GM19025 (cell line): ENCODE results near the gene TCAIM.

ENCODE experiments used
- ATAC-seq: cut with Tn5 transposase; IDR thresholded peaks from one replicate; pipeline ENCODE4 v1.9.1; 2021; ENCODE audit warnings: mild to moderate bottlenecking, low read depth, moderate library complexity; ENCODE audit not compliant: unreplicated experiment

Gene TCAIM

DNA sequence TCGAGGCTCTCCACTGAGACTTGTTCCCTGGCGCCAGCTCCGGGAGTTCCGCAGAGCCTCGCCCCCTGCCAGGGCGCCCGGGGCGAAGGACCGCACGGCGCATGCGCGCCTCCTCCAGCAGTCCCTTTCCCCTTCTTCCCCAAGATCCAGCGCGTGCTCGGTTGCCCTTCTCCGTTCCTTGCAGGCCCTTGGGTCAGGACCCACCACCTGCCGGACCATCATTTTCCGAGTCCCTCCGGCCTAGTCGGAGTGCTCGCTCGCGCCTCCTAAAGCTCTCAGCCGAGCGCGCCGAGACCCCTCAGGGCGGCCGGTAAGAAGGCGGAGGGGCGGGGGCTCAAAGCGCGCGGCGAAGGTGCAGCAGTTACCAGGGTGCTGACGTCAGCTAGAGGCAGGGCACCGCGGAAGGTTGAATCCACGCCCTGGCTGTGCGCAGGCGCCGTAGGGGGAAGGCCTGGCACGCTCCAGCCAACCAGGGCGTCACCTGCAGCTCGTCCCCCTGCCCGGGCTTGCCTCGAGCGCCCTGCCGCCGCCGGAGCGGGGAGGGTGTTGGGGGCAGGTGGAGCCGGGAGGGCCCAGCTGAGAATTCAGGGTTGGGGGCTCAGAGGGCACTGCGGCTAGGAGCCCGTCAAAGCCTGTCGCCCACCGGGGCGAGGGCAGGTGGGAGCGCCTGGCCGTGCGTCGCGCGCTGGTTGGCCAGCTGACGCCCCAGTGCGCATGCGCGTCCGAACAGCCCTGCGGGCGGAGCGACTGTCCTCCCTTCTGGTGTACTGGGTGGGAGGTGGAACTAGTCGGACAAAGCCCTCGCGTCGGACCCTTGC lies at the start of gene TCAIM:
Gene TCAIM (plus strand): TSS at position 757 of the 818 bp plus-strand sequence. CDS start 16,017 bp downstream, outside the sequence.
- peak; percentile 94 for ATAC-seq

DNA sequence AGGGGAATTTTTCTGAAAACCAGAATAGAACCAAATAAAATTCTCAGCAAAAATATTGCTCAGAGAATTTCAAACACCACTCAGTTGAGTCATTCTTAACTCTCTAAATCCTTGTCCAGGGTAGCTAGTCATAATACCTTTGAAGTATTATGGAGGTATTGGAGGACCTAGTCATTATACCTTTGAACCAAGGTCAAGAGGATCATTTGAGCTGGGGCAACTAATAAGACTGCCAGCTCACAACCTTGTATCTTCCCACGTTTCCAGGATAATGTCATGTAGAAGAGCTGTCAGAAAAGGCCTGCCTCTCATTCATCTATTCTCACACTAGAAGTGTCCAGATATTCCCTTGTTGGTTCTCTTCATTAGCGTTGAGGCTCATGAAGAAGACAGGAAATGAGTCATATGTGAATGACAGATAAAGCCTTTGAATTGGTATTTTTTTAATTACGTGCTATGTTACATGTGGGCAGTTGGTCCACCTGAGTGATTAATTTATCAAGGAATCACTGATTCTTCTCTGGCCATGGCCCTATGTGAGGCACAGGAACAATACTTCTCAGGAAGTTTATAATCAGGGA lies 48.6 kb upstream of the TCAIM start:
- ATAC-seq, result no peak

DNA sequence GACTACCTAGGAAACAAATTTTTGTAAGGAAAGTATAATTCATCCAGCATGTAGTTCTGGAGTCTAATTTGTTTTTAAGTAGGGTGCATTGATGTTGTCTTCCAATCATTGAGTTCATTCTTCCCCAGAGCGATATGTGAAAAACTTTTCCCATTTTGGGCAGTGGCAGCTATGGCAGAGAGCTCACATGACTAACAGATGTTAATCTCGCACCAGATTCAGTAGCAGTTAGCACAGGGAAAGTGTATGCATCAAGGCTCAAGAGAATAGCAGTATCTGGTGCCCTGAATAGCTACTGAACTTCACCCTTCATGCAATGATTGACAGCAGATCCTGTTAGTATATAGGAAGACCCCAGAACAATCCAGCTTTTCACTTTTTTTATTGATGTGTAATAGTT lies 46.3 kb upstream of the TCAIM start:
- no peak for ATAC-seq

DNA sequence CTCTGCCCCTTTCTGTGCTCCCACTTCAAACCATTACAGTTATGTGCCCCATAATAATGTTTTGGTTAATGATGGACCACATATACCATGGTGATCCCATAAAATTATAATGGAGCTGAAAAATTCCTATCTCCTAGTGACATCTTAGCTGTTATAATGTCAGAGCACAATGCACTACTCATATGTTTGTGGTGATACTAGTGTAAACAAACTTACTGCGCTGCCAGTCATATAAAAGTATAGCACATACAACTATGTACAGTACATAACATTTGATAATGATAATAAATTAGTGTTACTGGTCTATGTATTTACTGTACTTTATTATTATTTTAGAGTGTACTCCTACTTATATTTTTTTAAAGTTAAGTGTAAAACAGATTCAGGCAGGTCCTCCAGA lies 45.6 kb upstream of the TCAIM start:
- no peak for ATAC-seq

GRCh38 chr3:44297255-44297654 lies 41.3 kb upstream of the TCAIM start:
- ATAC-seq, result no peak

DNA sequence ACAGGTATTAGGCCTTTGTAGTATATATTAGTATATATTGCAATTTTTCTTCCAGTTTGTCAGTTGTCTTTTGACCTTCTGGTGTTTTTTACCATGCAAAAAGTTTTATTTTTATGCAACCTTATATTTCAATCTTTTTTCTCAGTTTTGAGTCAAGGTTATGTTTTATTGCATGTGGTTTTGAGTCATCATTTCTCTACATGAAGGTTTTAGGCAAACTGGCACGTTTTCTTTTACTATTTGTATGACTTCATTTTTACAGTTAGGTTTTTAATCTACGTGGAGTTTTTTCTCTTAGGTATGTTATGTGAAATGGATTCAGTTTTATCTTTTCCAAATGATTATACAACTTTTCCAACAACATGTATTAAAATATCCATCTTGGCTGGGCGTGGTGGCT lies 36.8 kb upstream of the TCAIM start:
- ATAC-seq, result no peak

GRCh38 chr3:44309500-44309899 lies 29.1 kb upstream of the TCAIM start:
- ATAC-seq, result no peak

- no peak for ATAC-seq
Measured at GRCh38 chr3:44318891-44319311, 19.7 kb upstream of the TCAIM start.

GRCh38 chr3:44321335-44321734 lies 17.2 kb upstream of the TCAIM start:
- no peak for ATAC-seq

DNA sequence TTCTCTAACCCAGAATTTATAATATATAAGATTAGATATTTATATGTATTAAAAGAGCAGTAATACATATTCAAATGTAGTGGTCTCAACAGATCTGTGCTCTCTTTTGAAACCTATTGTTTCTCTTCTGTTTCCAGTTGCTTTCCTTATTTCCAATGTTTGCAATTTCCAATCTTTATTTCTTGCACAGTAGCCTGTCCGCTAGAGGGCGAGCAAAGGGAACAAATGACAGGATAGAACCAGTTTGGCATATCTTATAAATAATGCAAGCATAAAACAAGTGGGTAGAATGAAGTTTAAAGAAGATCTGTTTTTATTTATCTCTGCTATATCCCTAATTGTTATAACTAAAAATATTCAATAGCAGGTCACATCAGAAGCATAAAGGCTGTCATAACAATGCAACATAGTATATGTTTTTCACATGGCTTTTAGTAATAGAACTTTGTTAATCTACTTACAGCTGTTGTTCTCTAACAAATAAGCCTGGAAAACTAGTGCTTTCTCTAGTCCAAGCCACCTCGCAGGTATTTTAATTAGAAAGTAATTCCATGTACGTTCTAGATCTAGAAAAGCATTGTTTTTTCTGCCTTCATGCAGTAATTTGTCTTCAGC lies 15.1 kb upstream of the TCAIM start:
- no peak for ATAC-seq

- ATAC-seq, result no peak
Measured at GRCh38 chr3:44324584-44324983, 14.0 kb upstream of the TCAIM start.

GRCh38 chr3:44326019-44326418 lies 12.5 kb upstream of the TCAIM start:
- no peak for ATAC-seq

- ATAC-seq, result no peak
Measured at GRCh38 chr3:44326515-44326914, 12.1 kb upstream of the TCAIM start.

GRCh38 chr3:44329946-44330345 lies 8.6 kb upstream of the TCAIM start:
- ATAC-seq, result no peak

DNA sequence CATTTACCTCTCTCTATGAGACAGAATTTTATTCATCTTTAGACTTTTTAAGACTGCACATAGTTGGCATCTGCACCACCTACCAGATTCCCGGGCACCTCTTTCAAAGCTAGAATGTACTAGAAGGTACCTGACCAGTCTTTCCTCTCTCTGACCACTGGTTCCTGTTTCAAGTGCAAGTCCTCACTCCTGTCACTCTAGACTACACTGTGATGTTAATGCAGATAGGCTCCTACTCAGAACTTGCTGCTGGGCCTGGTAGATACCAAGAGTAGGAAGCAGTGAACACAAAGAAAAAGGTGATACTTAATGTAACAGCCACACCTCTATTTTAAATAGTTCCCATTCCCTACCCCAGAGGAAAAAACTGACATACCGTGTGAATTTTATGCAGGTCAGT lies 8.1 kb upstream of the TCAIM start:
- ATAC-seq, result no peak

- ATAC-seq, result no peak
Measured at GRCh38 chr3:44334326-44334725, 4.2 kb upstream of the TCAIM start.

GRCh38 chr3:44337248-44337785 lies 1.2 kb upstream of the TCAIM start:
- ATAC-seq, result no peak

GRCh38 chr3:44338828-44339127 lies 212 bp downstream of the TCAIM start:
- ATAC-seq, result no peak

DNA sequence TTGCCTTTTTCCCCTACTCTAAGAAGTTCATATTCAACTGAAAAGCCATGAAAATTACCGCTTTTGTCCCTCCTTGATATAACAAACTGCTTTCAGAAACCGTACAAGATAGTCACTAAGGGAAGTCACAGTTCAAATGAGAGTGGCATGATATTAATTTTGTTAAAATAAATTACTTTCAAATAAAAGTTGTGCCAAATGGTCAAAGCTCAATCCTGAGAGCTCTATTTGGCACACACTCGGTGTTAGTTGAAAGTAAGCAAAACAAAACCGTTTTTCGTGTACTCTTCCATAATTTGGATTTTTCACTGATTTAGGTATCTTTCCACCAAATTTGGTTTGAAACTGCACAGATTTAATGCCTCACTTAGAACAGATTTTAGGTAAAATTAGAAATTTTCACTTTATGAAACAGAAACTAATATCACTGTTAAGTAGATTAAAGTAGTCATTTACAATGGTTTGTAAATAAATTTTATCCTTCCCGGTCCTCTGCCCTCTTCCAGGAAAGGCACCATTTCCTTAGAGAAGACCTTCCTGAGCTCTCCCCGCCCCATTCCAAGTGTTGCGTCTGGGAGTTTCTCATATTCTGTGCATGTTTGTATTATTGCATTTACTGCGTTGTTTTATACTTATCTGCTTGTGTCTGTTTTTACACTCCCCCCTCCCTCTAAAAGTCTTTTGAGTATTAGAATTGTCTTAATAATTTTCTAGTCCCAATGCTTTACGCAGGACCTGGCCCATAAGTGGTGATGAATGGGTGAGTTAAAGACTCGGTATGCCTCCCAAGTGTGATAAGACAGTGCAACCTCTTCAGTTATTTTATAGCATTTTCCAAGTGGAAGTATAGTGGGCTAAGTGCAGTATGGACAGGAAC lies 853 bp downstream of the TCAIM start:
- no peak for ATAC-seq

DNA sequence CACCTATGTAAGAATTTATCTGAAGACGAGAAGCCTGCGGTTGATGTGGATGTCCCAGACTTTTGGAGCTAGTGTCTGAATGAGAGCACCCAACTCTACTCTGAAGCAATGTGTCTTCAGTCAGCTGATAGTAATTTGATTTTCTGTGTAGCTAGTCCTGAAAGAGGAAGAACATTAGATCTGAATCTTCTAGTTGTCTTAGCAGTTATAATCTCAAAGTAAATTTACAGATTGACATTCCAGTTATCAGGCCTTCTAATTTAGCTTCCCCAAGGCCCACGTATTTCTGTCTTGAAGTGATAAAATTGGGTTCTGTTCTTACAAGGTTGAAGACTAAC lies 1.5 kb downstream of the TCAIM start:
- ATAC-seq, result no peak
